ENCODE data around the gene KRT1.
"Not testable (repeated sequence)": the region's sequence is repeated elsewhere in the genome, so short reads cannot be mapped to it uniquely, and the experiment has no call there.

KRT1 gene

GRCh38 chr12:52680363-52680762 lies at the start of gene KRT1:
Gene KRT1 (minus strand): TSS chr12:52680407. CDS start chr12:52680348, 59 bp downstream.
- no peak for DNase-seq

- DNase-seq, result no peak
Measured at GRCh38 chr12:52729147-52729546, 48.9 kb upstream of the KRT1 start.

- no peak for DNase-seq
Measured at GRCh38 chr12:52728374-52728773, 48.2 kb upstream of the KRT1 start.

- DNase-seq, result no peak
Measured at GRCh38 chr12:52727037-52727436, 46.8 kb upstream of the KRT1 start.

- no peak for DNase-seq
Measured at GRCh38 chr12:52726451-52726850, 46.2 kb upstream of the KRT1 start.

- no peak for DNase-seq
Measured at GRCh38 chr12:52724384-52724783, 44.2 kb upstream of the KRT1 start.

- no peak for DNase-seq
Measured at GRCh38 chr12:52722680-52723079, 42.5 kb upstream of the KRT1 start.

- DNase-seq, result no peak
Measured at GRCh38 chr12:52721838-52722470, 41.7 kb upstream of the KRT1 start.

- DNase-seq, result no peak
Measured at GRCh38 chr12:52720365-52720886, 40.2 kb upstream of the KRT1 start.

GRCh38 chr12:52716061-52716460 lies 35.9 kb upstream of the KRT1 start:
- no peak for DNase-seq

GRCh38 chr12:52715416-52715815 lies 35.2 kb upstream of the KRT1 start:
- DNase-seq, result no peak

- no peak for DNase-seq
Measured at GRCh38 chr12:52714887-52715281, 34.7 kb upstream of the KRT1 start.

- no peak for DNase-seq
Measured at GRCh38 chr12:52713960-52714886, 34.0 kb upstream of the KRT1 start.

- DNase-seq, result not testable (repeated sequence)
Measured at GRCh38 chr12:52712122-52712521, 31.9 kb upstream of the KRT1 start.

- DNase-seq, result no peak
Measured at GRCh38 chr12:52710730-52711129, 30.5 kb upstream of the KRT1 start.

GRCh38 chr12:52708010-52708409 lies 27.8 kb upstream of the KRT1 start:
- no peak for DNase-seq

GRCh38 chr12:52704464-52704863 lies 24.3 kb upstream of the KRT1 start:
- no peak for DNase-seq

- DNase-seq, result no peak
Measured at GRCh38 chr12:52703878-52704277, 23.7 kb upstream of the KRT1 start.

- DNase-seq, result no peak
Measured at GRCh38 chr12:52703424-52703823, 23.2 kb upstream of the KRT1 start, which contains the start of gene KRT77. Gene KRT77 (minus strand): TSS chr12:52703524. CDS start chr12:52703434, 90 bp downstream.

GRCh38 chr12:52702338-52702737 lies 22.1 kb upstream of the KRT1 start:
- no peak for DNase-seq

GRCh38 chr12:52701281-52701680 lies 21.1 kb upstream of the KRT1 start:
- no peak for DNase-seq

- no peak for DNase-seq
Measured at GRCh38 chr12:52699960-52700359, 19.8 kb upstream of the KRT1 start.

- DNase-seq, result no peak
Measured at GRCh38 chr12:52699373-52699772, 19.2 kb upstream of the KRT1 start.

Measured in KG1 (cell line).